ENCODE measurements around the gene EXD1. TPM values are rescaled to one million over a fixed set of nuclear protein-coding genes. Genes with fewer than 3 reads are reported as not detected.

EXD1 gene
- total RNA-seq, 4 donors from 2014 or later: not detected

- in situ Hi-C loops (cut with MboI; ENCODE audit: low sequenced_read_pairs in 4 of 4) (no loop called here), intact Hi-C loops (cut with DNase I; ENCODE audit: low total_unique reads) (no loop called here)
- H3K36me3 ChIP-seq: no peaks in the 10 kb centered on the region
- H3K27ac ChIP-seq: no peak overlapping the region
- no peaks in the 10 kb centered on the region for H3K27me3 ChIP-seq
- H3K9me3 ChIP-seq: no peaks in the 10 kb centered on the region
- no peak overlapping the region for H3K4me3 ChIP-seq
- DNase-seq (no peak), ATAC-seq (no peak)
- TF ChIP-seq CTCF (IDR thresholded peaks at IDR 0.05 in 4 of 5, conservative IDR thresholded peaks at IDR 0.05 in 1 of 5): no peak
- no peak for TF ChIP-seq POLR2A (IDR thresholded peaks at IDR 0.05)
- no peaks in the 10 kb centered on the region for H3K4me1 ChIP-seq
Observed at GRCh38 chr15:41133454-41133853, 97.1 kb downstream of the EXD1 start.

Other genes with a start within 250 kb of the EXD1 start
- 10 to 100 TPM; 25.5 to 33.0 (median 27.8) TPM for gene INO80, start 114.5 kb downstream of the EXD1 start, total RNA-seq
- gene CHP1, start 511 bp upstream of the EXD1 start, total RNA-seq: 100 to 1,000 TPM; 208 to 293 (median 266) TPM
- 1 to 10 TPM; 1.9 to 7.8 (median 4.0) TPM for gene OIP5, start 101.8 kb upstream of the EXD1 start, total RNA-seq
- gene NUSAP1, start 102.1 kb upstream of the EXD1 start, total RNA-seq: 1 to 10 TPM; 1.8 to 4.1 (median 2.5) TPM
- 10 to 100 TPM; 48.1 to 61.4 (median 51.9) TPM for gene NDUFAF1, start 171.7 kb upstream of the EXD1 start, total RNA-seq
- 10 to 100 TPM; 22.7 to 46.8 (median 24.3) TPM for gene RTF1, start 186.3 kb upstream of the EXD1 start, total RNA-seq